SIG-M5 treated with dmso at 0.1 percent for 504 hours (cell line): ENCODE results near the gene ENPP4.
"Not testable (repeated sequence)": the region's sequence is repeated elsewhere in the genome, so short reads cannot be mapped to it uniquely, and the experiment has no call there.

Experiments
- DNase-seq: peaks from one replicate; lab custom pipeline; 2025; ENCODE audit not compliant: unreplicated experiment; lab: John Stamatoyannopoulos, UW

Gene ENPP4

GRCh38 chr6:46129629-46130511 lies at the start of gene ENPP4:
ENPP4 (plus strand) TSS chr6:46129989; CDS start chr6:46139584, 9,595 bp downstream.
- peak; percentile 66 for DNase-seq

- no peak for DNase-seq
Measured at GRCh38 chr6:46080111-46080510, 49.7 kb upstream of the ENPP4 start.

GRCh38 chr6:46085688-46086087 lies 44.1 kb upstream of the ENPP4 start:
- not testable (repeated sequence) for DNase-seq

DNA sequence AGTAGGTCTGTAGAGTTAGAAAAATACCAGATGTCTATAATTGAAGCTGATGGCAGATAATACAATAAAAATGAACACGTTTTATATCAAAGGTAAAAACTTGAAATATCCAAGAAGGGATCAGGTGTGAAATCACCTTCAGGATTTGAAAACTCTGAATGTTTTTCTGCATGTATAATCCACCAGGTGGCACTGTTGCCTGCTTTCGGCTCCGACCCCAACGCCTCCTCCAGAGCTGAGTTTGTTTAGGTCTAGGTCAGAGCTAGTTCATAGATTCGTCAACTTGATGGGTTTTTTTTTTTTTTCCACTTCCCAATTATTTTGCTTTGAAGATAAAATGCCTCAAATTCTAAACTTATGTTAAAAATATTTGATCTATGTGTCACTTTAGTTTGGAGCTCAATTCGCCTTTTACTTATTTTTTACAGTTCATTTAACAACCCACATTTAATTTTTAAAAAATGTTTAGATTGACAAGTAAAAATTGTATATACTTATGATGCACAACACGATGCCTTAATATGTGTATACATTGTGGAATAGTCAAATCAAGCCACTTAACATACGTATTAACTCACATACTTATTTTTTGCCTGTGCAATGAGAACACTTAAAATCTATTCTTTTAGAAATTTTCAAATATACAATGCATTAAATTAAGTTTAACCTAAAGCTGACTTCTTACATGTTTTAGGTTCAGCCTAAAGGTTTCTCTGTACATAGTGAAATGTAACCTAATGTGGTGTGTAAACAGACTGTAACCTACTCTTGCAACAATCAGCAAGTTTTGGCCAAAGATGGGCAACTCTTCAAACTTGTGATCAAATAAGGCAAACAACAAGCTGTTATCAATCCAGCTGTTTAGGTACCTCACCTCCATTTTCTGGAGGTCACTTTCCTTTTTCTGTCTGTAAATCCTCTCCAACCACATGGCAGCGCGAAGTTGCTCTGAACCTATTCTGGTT lies 39.4 kb upstream of the ENPP4 start:
- DNase-seq, result peak; percentile 53

DNA sequence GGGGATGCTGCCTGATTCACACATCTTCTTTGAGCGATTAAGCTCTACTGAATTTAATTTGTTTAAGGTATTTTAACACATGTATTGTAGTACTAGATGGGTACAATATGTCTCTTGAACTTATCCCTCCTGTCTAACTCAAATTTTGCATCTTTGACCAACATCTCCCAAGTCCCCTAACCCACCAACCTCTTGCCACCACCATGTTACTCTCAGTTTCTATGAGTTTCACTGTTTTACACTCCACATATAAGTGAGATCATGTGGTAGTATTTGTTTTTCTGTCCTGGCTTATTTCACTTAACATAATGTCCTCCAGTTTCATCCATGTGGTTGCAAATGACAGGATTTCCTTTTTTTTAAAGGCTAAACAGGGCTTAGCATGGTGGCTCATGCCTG lies 38.7 kb upstream of the ENPP4 start:
- no peak for DNase-seq

DNA sequence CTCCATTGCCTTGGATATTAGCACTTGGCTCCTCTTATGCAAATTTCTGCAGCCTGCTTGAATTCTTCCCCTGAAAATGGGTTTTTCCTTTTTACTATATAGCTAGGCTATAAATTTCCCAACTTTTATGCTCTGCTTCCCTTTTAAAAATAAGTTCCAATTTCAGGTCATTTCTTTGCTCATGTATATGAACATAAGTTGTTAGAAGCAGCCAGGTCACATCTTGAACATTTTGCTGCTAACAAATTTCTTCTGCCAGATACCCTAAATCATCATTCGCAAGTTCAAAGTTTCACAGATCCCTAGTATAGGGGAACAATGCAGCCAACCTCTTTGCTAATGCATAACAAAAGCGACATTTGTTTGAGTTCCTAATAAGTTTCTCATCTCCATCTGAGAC lies 34.5 kb upstream of the ENPP4 start:
- no peak for DNase-seq

GRCh38 chr6:46097366-46097765 lies 32.4 kb upstream of the ENPP4 start:
- DNase-seq, result no peak

DNA sequence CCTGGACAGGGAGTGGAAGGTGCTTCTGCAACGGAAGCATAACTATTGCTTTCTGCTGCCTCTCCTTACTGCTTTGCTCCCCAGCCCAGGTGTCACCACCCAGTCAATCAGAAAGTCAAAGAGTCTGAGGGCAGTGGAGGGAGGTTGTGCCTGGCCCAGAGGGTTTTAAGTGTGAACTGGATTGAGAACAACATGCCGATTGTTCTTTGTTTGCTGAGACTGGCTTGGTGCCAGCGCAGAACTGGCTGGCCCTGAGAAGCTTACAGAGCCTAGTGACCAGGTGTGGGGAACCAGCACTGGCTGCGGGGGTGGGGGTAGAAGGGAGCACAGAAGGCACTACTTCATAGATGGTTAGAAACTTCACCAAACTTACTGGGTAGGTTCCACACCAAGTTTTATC lies 31.1 kb upstream of the ENPP4 start:
- no peak for DNase-seq

GRCh38 chr6:46099952-46100351 lies 29.8 kb upstream of the ENPP4 start:
- DNase-seq, result no peak

DNA sequence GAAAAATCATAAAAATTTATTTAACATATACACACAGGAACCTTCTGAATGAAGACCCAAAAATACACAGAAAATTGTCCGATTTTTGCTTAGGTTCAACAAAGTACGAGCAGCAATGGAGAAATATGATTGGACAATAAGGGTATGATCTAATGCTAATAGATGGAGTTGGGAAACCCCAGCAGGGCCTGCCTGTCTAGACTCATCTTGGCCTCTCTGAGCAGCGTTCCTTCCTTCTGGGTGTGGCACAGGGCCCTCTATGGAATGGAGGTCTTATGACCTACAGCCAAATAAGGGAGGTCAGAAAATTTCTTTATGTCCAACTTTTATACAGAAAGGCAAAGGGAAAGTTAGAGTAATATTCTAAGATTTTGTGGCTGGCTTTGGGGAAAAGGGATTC lies 27.7 kb upstream of the ENPP4 start:
- DNase-seq, result no peak

GRCh38 chr6:46103441-46104115 lies 26.2 kb upstream of the ENPP4 start:
- no peak for DNase-seq

DNA sequence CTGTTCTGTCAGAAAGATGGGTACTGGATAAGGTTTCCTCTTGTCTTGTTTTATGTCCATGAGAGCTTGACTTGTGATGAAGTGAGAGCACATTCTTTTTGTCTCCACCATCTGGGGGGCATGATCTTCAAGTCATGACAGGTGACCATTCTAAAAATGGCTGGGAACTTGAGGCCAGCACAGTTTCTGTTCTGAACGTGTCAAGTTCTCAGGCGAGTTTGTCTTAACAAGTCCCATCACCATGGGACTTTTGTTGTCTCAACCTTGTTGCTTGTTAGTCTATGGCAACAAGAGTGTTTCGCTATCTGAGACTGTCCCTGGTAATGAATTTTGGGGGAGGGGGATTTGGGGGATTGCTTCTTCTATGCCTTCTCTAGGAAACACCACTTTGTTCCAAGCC lies 25.6 kb upstream of the ENPP4 start:
- no peak for DNase-seq

DNA sequence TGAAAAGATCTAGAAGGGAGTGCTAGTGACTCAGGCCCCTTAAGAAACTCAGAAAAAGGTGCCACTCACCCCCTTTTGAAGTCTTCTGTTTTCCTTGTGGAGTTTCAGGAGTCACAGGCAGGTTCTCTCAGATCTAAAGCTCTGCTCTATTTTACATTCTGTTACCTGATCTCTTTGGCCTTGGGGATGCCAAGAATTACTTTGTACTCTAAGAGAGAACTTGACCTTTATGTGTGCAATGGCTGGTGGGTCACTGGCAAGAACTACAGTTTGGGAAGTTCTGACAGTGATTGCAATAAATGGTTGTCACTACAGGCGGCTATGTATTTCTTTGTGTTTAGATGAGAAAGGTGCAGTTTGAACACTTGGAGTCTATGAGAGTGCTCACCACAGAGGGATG lies 24.2 kb upstream of the ENPP4 start:
- DNase-seq, result no peak

- DNase-seq, result peak; percentile 18
Measured at GRCh38 chr6:46113370-46113769, 16.4 kb upstream of the ENPP4 start.

- DNase-seq, result no peak
Measured at GRCh38 chr6:46115634-46116033, 14.2 kb upstream of the ENPP4 start.

- no peak for DNase-seq
Measured at GRCh38 chr6:46116289-46116688, 13.5 kb upstream of the ENPP4 start.

GRCh38 chr6:46118157-46118556 lies 11.6 kb upstream of the ENPP4 start:
- no peak for DNase-seq

DNA sequence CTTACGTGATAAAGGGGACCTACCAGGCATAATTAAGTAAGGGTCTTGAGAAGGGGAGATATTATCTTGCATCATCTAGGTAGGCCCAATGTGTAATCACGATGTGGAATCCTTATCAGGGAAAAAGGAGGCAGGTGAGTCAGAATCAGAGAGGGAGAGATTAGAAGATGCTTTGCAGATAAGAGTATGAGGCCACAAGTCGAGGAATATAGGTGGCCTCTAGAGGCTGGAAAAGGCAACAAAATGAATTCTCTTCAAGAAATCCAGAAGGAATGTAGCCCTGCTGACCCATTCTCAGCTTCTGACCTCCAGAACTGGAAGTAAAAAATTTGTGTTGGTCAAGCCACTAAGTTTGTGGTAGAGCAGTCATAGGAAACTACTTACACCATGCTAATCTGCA lies 11.0 kb upstream of the ENPP4 start:
- DNase-seq, result no peak

- not testable (repeated sequence) for DNase-seq
Measured at GRCh38 chr6:46119679-46120078, 10.1 kb upstream of the ENPP4 start.

DNA sequence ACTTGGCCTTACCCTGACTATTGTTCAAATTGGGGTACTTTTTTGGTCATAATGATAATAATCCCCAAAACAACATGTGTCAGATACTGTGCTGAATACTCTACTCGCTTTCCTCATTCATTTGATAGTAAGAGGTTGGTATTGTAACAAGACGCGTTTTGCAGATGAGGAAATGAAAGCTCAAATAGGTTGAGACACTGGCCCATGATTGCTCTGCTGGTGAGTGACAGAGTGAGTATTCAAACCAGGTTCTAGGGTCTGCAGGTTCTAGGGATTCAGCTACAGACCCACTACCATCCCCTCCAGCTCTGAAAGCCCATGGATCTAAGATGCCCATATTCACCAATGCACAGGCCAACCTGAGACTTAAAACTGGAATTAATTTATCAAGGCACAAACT lies 1.3 kb upstream of the ENPP4 start:
- DNase-seq, result peak; percentile 33

- no peak for DNase-seq
Measured at GRCh38 chr6:46129291-46129628, 529 bp upstream of the ENPP4 start.
